ENCODE measurements around the gene GOLGA6C.
"Not testable (repeated sequence)": the region's sequence is repeated elsewhere in the genome, so short reads cannot be mapped to it uniquely, and the experiment has no call there.

Gene GOLGA6C

DNA sequence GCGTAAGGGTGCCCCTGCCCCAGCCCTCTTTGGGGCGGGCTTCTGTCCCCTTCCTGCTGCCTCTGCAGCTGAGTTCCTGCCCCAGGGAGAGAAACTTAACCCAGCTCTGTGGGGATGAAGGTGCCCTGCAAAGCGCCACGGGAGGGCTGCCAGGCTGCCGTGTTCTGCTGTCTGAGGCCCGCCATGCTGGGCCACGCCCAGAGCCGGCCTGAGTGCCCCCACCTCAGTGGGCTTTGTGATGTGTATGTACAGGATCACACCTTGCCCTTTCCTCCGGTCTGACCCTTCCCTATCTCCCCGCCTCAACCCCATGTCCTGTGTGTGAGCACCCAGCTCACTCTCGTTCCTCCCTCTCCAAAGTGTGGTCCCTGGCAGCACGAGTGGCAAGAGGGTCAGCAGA is 33.9 kb upstream of the GOLGA6C start:
- H3K4me3 ChIP-seq (ENCODE audit: low read depth, low read length) = no peak overlapping the region
- no peak for DNase-seq (ENCODE audit: low read depth)
- TF ChIP-seq, protein P1, sequence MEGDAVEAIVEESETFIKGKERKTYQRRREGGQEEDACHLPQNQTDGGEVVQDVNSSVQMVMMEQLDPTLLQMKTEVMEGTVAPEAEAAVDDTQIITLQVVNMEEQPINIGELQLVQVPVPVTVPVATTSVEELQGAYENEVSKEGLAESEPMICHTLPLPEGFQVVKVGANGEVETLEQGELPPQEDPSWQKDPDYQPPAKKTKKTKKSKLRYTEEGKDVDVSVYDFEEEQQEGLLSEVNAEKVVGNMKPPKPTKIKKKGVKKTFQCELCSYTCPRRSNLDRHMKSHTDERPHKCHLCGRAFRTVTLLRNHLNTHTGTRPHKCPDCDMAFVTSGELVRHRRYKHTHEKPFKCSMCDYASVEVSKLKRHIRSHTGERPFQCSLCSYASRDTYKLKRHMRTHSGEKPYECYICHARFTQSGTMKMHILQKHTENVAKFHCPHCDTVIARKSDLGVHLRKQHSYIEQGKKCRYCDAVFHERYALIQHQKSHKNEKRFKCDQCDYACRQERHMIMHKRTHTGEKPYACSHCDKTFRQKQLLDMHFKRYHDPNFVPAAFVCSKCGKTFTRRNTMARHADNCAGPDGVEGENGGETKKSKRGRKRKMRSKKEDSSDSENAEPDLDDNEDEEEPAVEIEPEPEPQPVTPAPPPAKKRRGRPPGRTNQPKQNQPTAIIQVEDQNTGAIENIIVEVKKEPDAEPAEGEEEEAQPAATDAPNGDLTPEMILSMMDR (conservative IDR thresholded peaks at IDR 0.05; ENCODE audit: low read depth, low read length) = no peak

DNA sequence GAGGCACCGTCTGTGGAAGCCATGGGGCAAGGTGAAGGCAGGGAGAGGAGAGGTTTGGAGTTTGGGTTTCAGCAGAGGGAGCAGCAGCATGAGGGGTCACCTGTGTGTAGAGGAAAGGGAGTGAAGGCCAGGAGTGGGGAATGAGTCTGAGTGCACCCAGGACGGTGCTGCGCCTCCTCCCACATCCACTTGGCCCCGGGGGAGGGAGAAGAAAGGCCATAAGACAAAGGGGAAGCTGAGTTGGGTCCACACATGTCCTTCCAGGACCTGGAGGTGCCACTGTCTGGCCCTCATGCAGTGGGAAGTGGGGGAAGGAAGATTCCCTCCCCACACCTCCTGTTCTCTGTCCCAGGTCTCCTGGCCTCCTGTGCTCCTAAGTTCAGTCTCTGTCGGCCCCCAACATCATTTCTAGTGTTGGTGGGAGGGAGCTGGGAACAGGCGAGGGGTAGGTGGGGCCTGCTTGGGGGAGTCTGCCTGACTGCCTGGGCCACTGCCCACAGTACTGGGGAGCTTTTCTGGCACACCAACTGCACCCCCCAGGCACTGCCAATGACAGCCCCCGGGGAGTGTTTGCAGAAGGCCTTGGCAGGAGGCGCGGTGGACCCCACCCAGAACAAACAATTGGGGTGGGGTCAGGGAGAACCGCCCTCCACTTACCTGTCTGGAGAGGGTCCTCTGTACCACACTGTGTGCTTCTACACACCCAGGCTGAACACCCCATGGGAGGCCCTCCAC is 32.9 kb upstream of the GOLGA6C start:
- not testable (repeated sequence) for DNase-seq (ENCODE audit: low read depth); H3K4me3 ChIP-seq (ENCODE audit: low read depth, low read length)

DNA sequence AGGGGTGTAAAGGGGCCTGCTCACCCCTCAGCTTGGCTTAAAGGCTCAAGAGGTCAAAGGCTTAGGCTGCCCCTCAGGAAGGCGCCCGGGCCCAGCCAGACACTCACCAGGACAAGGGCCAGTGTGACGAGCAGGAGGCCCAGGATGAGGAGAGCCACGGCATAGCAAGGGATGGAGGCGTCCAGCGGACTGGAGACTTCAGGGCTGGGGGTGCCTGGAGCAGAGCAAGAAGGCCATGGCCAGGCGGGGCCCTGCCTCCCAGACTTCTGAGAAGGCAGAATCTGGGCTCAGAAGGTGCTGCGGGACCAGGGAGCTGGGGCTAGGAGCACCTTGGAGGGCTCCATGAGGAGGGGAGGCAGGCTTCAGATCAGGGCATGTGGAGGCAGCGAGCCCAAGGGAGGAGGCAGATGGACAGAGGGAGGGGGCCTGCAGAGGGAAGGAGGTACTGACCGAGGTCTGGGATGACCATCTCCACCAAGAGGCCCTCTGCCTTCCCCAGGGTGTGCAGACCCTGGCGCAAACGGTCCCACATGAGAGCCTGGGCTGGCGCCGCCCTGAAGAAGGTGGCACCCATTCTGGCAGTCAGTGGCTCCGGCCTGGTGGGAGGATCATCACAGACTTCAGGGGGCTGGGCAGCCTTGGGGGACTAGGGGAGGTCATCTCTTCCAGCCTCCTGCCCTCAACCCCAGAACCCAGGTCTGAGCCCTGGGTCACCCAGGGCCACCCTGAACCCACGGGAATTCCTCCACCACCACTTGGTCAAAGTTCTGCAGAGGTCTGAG is 32.0 kb upstream of the GOLGA6C start:
- TF ChIP-seq, protein P1 (conservative IDR thresholded peaks at IDR 0.05; ENCODE audit: low read depth, low read length) = no peak
- DNase-seq (ENCODE audit: low read depth) = no peak
- no peak overlapping the region for H3K4me3 ChIP-seq (ENCODE audit: low read depth, low read length)

DNA sequence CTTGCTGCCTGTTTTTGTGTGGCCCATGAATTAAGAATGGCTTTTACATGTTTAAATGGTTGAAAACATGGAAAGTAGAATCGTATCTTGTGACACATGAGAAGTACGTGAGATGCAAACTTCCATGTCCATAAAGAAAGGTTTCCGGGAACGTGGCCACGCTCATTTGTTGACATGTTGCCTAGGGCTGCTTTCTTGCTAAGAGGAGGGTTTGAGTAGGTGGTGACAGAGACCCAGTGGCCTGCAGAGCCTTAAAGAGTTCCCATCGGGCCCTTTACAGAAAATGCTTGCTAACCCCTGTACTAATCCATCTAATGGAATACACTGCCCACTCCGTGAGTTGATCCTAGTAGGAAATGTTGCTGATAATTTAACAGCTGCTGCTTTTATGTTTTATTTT is 31.0 kb upstream of the GOLGA6C start:
- not testable (repeated sequence) for DNase-seq (ENCODE audit: low read depth); H3K4me3 ChIP-seq (ENCODE audit: low read depth, low read length)

DNA sequence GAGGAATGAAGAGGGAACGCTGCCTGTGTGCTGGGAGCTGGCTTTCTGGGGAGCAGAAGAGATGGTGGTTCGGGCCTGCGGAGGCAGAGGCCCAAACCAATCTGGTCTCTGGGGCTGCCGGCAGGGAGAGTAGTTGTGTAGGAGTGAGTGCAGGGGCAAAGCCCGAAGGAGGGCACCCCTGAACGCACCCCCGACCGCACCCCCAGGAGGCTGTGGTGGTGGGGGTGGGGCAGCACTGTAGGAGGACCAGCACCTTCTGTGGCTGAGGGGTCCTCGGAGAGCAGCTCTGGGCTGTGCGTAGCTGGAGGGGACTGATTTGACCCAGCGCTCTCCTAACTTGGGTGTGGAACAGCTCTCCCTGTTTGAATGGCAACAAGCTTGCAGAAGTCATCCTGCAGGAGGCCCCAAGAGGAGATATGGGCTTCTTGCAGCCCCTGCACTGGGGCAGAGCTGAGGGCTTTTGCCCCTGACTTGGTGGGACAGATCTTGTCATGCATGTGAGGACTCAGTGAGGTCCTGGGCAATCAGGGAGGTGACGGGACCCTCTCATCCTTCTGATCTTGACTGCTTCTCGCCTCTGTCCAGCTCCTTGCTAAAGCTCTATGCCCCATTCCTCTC is 30.4 kb upstream of the GOLGA6C start:
- DNase-seq (ENCODE audit: low read depth) = no peak
- H3K4me3 ChIP-seq (ENCODE audit: low read depth, low read length) = no peak overlapping the region
- TF ChIP-seq, protein P1 (conservative IDR thresholded peaks at IDR 0.05; ENCODE audit: low read depth, low read length) = no peak

DNA sequence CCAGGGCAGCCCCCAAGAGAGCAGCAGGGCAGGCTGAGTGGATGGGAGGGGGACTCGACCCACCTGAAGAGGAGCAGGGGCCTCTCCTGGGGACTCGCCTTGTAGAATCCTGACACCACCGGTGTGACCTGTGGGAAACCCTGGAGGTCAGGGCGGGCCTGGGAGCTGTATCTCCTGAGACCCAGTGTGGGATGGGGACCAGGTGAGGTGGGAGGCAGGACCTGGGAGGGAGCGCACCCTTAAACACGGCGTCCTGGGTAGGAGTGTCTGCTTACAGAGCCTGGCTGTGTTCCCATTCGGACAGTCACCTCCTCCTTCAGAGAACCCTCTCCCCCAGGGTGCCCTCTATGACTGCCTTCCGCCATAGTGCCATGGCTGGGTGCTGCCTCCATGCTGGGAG is 29.3 kb upstream of the GOLGA6C start:
- TF ChIP-seq, protein P1 (conservative IDR thresholded peaks at IDR 0.05; ENCODE audit: low read depth, low read length) = no peak
- H3K4me3 ChIP-seq (ENCODE audit: low read depth, low read length) = no peak overlapping the region
- no peak for DNase-seq (ENCODE audit: low read depth)

DNA sequence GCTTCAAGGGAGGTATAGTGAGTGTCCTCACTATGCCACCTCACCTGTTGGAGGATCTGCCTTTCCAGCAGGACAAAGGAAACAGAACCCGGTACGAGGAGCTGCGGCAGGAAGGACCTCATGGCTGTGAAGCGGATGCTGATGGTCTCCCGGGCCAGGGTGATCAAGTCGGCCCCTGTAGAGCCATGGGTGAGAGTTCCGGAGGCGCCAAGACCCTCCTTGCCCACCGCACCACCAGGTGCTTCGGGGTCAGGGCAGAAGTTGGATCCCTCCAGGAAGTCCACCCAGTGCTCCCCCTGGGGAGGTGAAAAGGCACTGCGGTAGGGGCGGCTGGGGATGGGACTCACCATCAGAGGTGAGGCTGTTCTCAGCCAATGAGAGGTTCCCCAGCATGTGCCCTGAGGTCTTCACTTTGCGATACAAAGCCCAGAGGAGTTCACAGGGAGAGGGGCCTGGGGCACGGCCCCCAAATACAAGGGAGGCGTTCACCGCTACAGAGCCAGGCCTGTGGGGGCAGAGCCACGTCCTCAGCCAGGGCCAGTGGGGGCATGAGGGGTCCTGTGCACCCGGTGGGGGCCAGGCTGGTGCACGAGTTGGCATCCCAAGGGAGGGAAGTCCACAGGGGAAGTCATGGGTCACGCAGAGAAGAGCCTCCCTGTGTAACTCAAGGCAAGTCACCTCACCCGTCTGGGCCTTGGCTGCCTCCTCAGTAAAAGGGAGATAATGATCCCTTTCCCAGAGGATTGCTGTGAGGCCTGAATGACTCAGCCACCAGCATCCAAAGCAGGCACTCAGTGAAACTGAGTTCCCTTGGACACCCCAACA is 28.7 kb upstream of the GOLGA6C start:
- DNase-seq (ENCODE audit: low read depth) = peak; percentile 10
- TF ChIP-seq, protein P1 (conservative IDR thresholded peaks at IDR 0.05; ENCODE audit: low read depth, low read length) = no peak

More for the DNA sequence above, 28.7 kb upstream of the GOLGA6C start:
- no peak overlapping the region for H3K4me3 ChIP-seq (ENCODE audit: low read depth, low read length)

Data from choroid plexus epithelial cell (primary cell).